ENCODE results near the gene TPM1. TPM values are rescaled to one million over a fixed set of nuclear protein-coding genes. Genes with fewer than 3 reads are reported as not detected.

TPM1 gene
- total RNA-seq, 1 experiment from 2014 or later = 748 TPM

- Histone ChIP-seq H3K4me2 (ENCODE audit: insufficient read depth, insufficient read length, low read length) (peak overlapping the region; percentile 62), H3K9ac (ENCODE audit: extremely low read depth, insufficient read length, low read length) (peak overlapping the region; percentile 96), H3T11ph (ENCODE audit: low read length) (no peak overlapping the region), H3K4ac (ENCODE audit: low read depth, low read length) (no peak overlapping the region), H3K23ac (ENCODE audit: insufficient read length, low read depth, low read length) (no peak overlapping the region), H3K27ac (ENCODE audit: insufficient read length, low read depth, low read length) (no peak overlapping the region), H2AFZ (ENCODE audit: low read length) (no peak overlapping the region), H3K56ac (ENCODE audit: insufficient read length, low read depth, low read length) (no peak overlapping the region), H3K23me2 (ENCODE audit: insufficient read length, low read depth, low read length, poor library complexity, severe bottlenecking) (peaks cover 36% of the 10 kb centered on the region), H2BK5ac (ENCODE audit: insufficient read length, low read length) (no peak overlapping the region), H4K91ac (ENCODE audit: insufficient read length, low read depth, low read length) (no peak overlapping the region), H3K27me3 (ENCODE audit: insufficient read depth, low read length) (no peaks in the 10 kb centered on the region; the same call in 1 of the 2 replicates), H3K79me2 (ENCODE audit: insufficient read depth, low read length) (peaks cover 9% of the 10 kb centered on the region; the same call in 1 of the 2 replicates), H2BK20ac (ENCODE audit: low read depth, low read length, poor library complexity, severe bottlenecking) (no peak overlapping the region), H3K18ac (ENCODE audit: insufficient read length, low read depth, low read length) (no peak overlapping the region), H4K8ac (replicated peaks; ENCODE audit: insufficient read length, low read depth, low read length) (no peak overlapping the region), H3K14ac (ENCODE audit: insufficient read depth, low read length) (no peak overlapping the region), H3K4me1 (ENCODE audit: insufficient read depth, low read length) (peaks cover 12% of the 10 kb centered on the region), H2AK5ac (ENCODE audit: insufficient read length, low read length) (no peak overlapping the region), H2BK12ac (ENCODE audit: insufficient read length, low read depth, low read length) (no peak overlapping the region), H4K5ac (ENCODE audit: insufficient read length, low read depth, low read length) (no peak overlapping the region), H3K9me3 (ENCODE audit: control insufficient read depth, low read depth, low read length) (no peaks in the 10 kb centered on the region), H3K79me1 (ENCODE audit: insufficient read depth, low read depth, low read length, poor library complexity, severe bottlenecking) (no peaks in the 10 kb centered on the region), H2BK120ac (ENCODE audit: low read depth, low read length, poor library complexity, severe bottlenecking) (no peak overlapping the region), H4K20me1 (ENCODE audit: control insufficient read depth, insufficient read depth, insufficient read length) (no peaks in the 10 kb centered on the region), H2BK15ac (ENCODE audit: low read depth, low read length) (no peak overlapping the region)
- Mint-ChIP-seq H3K4me1 (peaks cover 66 to 68% of the 10 kb centered on the region in 2 experiments), H3K9me3 (peaks cover 0 to 4% of the 10 kb centered on the region in 2 experiments; a peak in 2 of 5 replicates), H3K27ac (peak overlapping the region; percentile 49 to 98 (median 53); a peak in 5 of 7 replicates), H3K4me3 (peak overlapping the region; percentile 97 to 99), H3K27me3 (ENCODE audit: low read depth) (peaks cover 6% of the 10 kb centered on the region), H3K36me3 (ENCODE audit: insufficient read depth in 1 of 3, low read depth in 3 of 3) (peaks cover 24 to 61% (median 49%) of the 10 kb centered on the region in 3 experiments)
- no CpG with 5 or more reads among the region's 6 CpGs for WGBS (ENCODE audit: extremely low coverage, insufficient read length, low lambda C conversion rate)
- TF ChIP-seq CTCF (conservative IDR thresholded peaks at IDR 0.05) = no peak
- DNase-seq = peak; percentile 61
Measured at GRCh38 chr15:63044645-63045464, 2.3 kb downstream of the TPM1 start.

All from H9 (cell line).